Suprapubic skin (tissue), 4 donors: ENCODE results near the gene PNLIPRP1. TPM values are rescaled to one million over a fixed set of nuclear protein-coding genes. Genes with fewer than 3 reads are reported as not detected.

Experiments
- DNase-seq, 2 donors: peaks; one replicate each; pipeline ENCODE4 v3.0.0-alpha.2; 2019; ENCODE audit warnings: low spot score in 2 of 2
- H3K27ac ChIP-seq: fragments of 200-600 bp; sonication (generic); one replicate; pipeline ENCODE4 v1.5.1; 2019
- H3K27me3 ChIP-seq: fragments of 200-600 bp; sonication (generic); one replicate; pipeline ENCODE4 v1.5.1; 2019
- H3K36me3 ChIP-seq: fragments of 200-600 bp; sonication (generic); one replicate; pipeline ENCODE4 v1.5.1; 2019
- H3K4me1 ChIP-seq: fragments of 200-600 bp; sonication (generic); one replicate; pipeline ENCODE4 v1.5.1; 2019
- H3K4me3 ChIP-seq: fragments of 200-600 bp; sonication (generic); one replicate; pipeline ENCODE4 v1.5.1; 2019; ENCODE audit warnings: mild to moderate bottlenecking
- H3K9me3 ChIP-seq: fragments of 200-600 bp; sonication (generic); one replicate; pipeline ENCODE4 v1.5.1; 2019
- CTCF ChIP-seq, 2 donors: fragments of 200-600 bp in 1 of 2; fragments of 450-650 bp in 1 of 2; sonication (generic) in 1 of 2; IDR thresholded peaks; one replicate each; pipeline ENCODE4 v1.5.1; 2016 to 2019; ENCODE audit warnings: antibody characterized with exemption in 2 of 2, mild to moderate bottlenecking in 1 of 2, moderate library complexity in 1 of 2
- EP300 ChIP-seq: sonication (generic); formaldehyde crosslinking; IDR thresholded peaks from one replicate; pipeline ENCODE4 v1.6.1; 2017; ENCODE audit warnings: antibody characterized with exemption
- POLR2A ChIP-seq, 2 donors: fragments of 450-650 bp; IDR thresholded peaks; one replicate each; pipeline ENCODE4 v1.6.1; 2017; ENCODE audit warnings: antibody characterized with exemption in 2 of 2, mild to moderate bottlenecking in 2 of 2, moderate library complexity in 2 of 2
- POLR2AphosphoS5 ChIP-seq, 3 donors: sonication (generic); formaldehyde crosslinking; IDR thresholded peaks; one replicate each; pipeline ENCODE4 v1.6.1; 2017; ENCODE audit warnings: antibody characterized with exemption in 3 of 3
- WGBS: methylation state at CpG from one replicate; pipeline ENCODE4 v1.1.5; 2018; 5-methylcytosine and 5-hydroxymethylcytosine counted together
- total RNA-seq, 4 donors: library from RNA; depleted of rRNA; stranded (reverse); fragments of >200 nt; gene quantifications; one replicate each; pipeline ENCODE4 v1.1.0, GENCODE V29; 2016

Gene PNLIPRP1
- total RNA-seq, 4 donors from 2014 or later, result not detected

GRCh38 chr10:116608686-116609594 is 18.2 kb downstream of the PNLIPRP1 start:
- no peak for TF ChIP-seq POLR2AphosphoS5 (IDR thresholded peaks at IDR 0.05)
- TF ChIP-seq POLR2A (IDR thresholded peaks at IDR 0.05), result no peak
- TF ChIP-seq CTCF (IDR thresholded peaks at IDR 0.05), result no peak
- TF ChIP-seq EP300, result no peak
- 31% methylated on average over 31 of the region's 41 CpGs for WGBS
- peaks cover 28% of the 10 kb centered on the region for H3K27me3 ChIP-seq
- no peaks in the 10 kb centered on the region for H3K9me3 ChIP-seq
- H3K4me1 ChIP-seq, result peaks cover 4% of the 10 kb centered on the region
- H3K36me3 ChIP-seq, result no peaks in the 10 kb centered on the region
- DNase-seq, result no peak
- no peak overlapping the region for H3K27ac ChIP-seq
- peak overlapping the region; percentile 36 for H3K4me3 ChIP-seq

DNA sequence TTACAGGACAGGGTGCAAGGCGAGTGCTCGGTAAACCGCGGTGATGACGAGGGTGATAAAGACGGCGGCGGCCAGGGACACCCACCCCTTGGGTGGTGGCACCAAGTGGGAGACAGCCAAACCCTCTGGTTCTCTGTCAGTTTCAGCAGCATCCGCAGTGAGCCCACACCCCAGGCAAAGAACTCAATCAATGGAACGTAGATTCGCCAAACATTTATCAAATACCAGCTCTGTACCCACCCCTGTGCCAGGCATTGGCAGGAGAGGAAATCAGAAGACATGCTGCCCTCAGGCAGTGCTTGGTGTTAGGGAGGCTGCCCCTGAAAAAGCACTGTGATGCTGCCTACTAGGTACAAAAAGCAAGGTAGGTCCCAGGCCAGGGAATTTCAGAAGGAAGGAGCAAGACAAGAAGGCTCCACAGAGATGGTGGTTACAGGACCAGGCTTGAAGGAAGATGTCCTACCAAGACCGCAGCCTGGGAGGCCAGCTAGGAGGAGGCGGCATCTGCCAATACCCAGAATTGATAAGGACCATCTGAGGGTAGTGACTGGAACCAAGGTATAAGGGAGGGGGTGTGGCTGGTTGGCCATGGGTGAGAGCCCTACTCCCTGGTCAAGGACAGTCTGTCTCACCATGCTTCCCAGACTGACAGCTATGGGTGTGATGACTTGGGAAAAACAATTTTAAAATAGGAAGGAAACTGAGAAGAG is 19.8 kb downstream of the PNLIPRP1 start:
- H3K27me3 ChIP-seq, result peaks cover 28% of the 10 kb centered on the region
- DNase-seq, result no peak

GRCh38 chr10:116611153-116611545 is 20.4 kb downstream of the PNLIPRP1 start:
- H3K27ac ChIP-seq, result no peak overlapping the region
- no peak for DNase-seq
- peaks cover 4% of the 10 kb centered on the region for H3K4me1 ChIP-seq
- no peak for TF ChIP-seq POLR2AphosphoS5 (IDR thresholded peaks at IDR 0.05)
- no peak for TF ChIP-seq POLR2A (IDR thresholded peaks at IDR 0.05)
- no peak for TF ChIP-seq EP300
- TF ChIP-seq CTCF (IDR thresholded peaks at IDR 0.05), result no peak
- WGBS, result 75% methylated on average over 3 of the region's 3 CpGs
- no peaks in the 10 kb centered on the region for H3K9me3 ChIP-seq
- H3K27me3 ChIP-seq, result peaks cover 28% of the 10 kb centered on the region
- no peak overlapping the region for H3K4me3 ChIP-seq
- no peaks in the 10 kb centered on the region for H3K36me3 ChIP-seq

More for the DNA sequence above, 19.8 kb downstream of the PNLIPRP1 start:
- Histone ChIP-seq H3K4me3 (no peak overlapping the region), H3K4me1 (peaks cover 4% of the 10 kb centered on the region), H3K9me3 (no peaks in the 10 kb centered on the region), H3K36me3 (no peaks in the 10 kb centered on the region), H3K27ac (no peak overlapping the region)
- no peak for TF ChIP-seq EP300
- TF ChIP-seq POLR2AphosphoS5 (IDR thresholded peaks at IDR 0.05), result no peak
- TF ChIP-seq POLR2A (IDR thresholded peaks at IDR 0.05), result no peak
- no peak for TF ChIP-seq CTCF (IDR thresholded peaks at IDR 0.05)
- WGBS, result 92% methylated on average over 13 of the region's 13 CpGs

- Histone ChIP-seq H3K27ac (no peak overlapping the region), H3K9me3 (no peaks in the 10 kb centered on the region), H3K4me3 (no peak overlapping the region), H3K36me3 (no peaks in the 10 kb centered on the region), H3K27me3 (peaks cover 28% of the 10 kb centered on the region), H3K4me1 (peaks cover 4% of the 10 kb centered on the region)
- no peak for DNase-seq
- WGBS, result 89% methylated on average over 8 of the region's 8 CpGs
- no peak for TF ChIP-seq POLR2A (IDR thresholded peaks at IDR 0.05)
- TF ChIP-seq CTCF (IDR thresholded peaks at IDR 0.05), result no peak
- no peak for TF ChIP-seq EP300
- no peak for TF ChIP-seq POLR2AphosphoS5 (IDR thresholded peaks at IDR 0.05)
These were observed 21.5 kb downstream of the PNLIPRP1 start for GRCh38 chr10:116612107-116612769.
